Activated CD4-positive, alpha-beta T cell treated with anti-CD3 and anti-CD28 coated beads for 24 hours (primary cell): Measurements from ENCODE around the gene AOC1.
"Not testable (repeated sequence)": the region's sequence is repeated elsewhere in the genome, so short reads cannot be mapped to it uniquely, and the experiment has no call there.

Experiments used
- DNase-seq, 2 donors: peaks; one replicate each; pipeline ENCODE4 v3.0.0-alpha.2; 2020; ENCODE audit warnings: low read depth in 2 of 2

AOC1 gene

GRCh38 chr7:150896562-150897209 is 44.4 kb downstream of the AOC1 start:
- DNase-seq = no peak

GRCh38 chr7:150897502-150898474 is 45.5 kb downstream of the AOC1 start:
- peak in 1 of 2 donors; percentile 22 for DNase-seq

GRCh38 chr7:150898475-150899011 is 46.2 kb downstream of the AOC1 start:
- peak; percentile 72 to 78 for DNase-seq

GRCh38 chr7:150900675-150901074 is 48.4 kb downstream of the AOC1 start:
- no peak for DNase-seq

- no peak for DNase-seq
Observed at GRCh38 chr7:150901160-150902035, 49.1 kb downstream of the AOC1 start.

- DNase-seq = no peak
Observed at GRCh38 chr7:150902078-150903033, 50.0 kb downstream of the AOC1 start.

- no peak for DNase-seq
Observed at GRCh38 chr7:150903606-150904005, 51.3 kb downstream of the AOC1 start.

GRCh38 chr7:150904011-150904909 is 51.9 kb downstream of the AOC1 start:
- no peak for DNase-seq

- DNase-seq = no peak
Observed at GRCh38 chr7:150908173-150908572, 55.9 kb downstream of the AOC1 start.

GRCh38 chr7:150909200-150909995 is 57.1 kb downstream of the AOC1 start:
- DNase-seq = no peak

GRCh38 chr7:150910305-150910995 is 58.1 kb downstream of the AOC1 start:
- not testable (repeated sequence) for DNase-seq

GRCh38 chr7:150910996-150911422 is 58.7 kb downstream of the AOC1 start:
- DNase-seq = no peak
